Ascending aorta (tissue), 2 donors: ENCODE results near the gene TTLL7. TPM values are rescaled to one million over a fixed set of nuclear protein-coding genes. Genes with fewer than 3 reads are reported as not detected.

Experiments
- DNase-seq, 2 donors: peaks; one replicate each; pipeline ENCODE4 v3.0.0-alpha.2; 2019; ENCODE audit warnings: low spot score in 2 of 2
- H3K27ac ChIP-seq, 2 donors: fragments of 200-600 bp; sonication (generic); one replicate each; pipeline ENCODE4 v1.5.1; 2016 to 2017; ENCODE audit warnings: mild to moderate bottlenecking in 1 of 2
- H3K27me3 ChIP-seq: fragments of 200-600 bp; sonication (generic); one replicate; pipeline ENCODE4 v1.5.1; 2017
- H3K36me3 ChIP-seq, 2 donors: fragments of 200-600 bp; sonication (generic); one replicate each; pipeline ENCODE4 v1.5.1; 2016
- H3K4me1 ChIP-seq, 2 donors: fragments of 200-600 bp; sonication (generic); one replicate each; pipeline ENCODE4 v1.5.1; 2016 to 2017; ENCODE audit warnings: mild to moderate bottlenecking in 1 of 2
- H3K4me3 ChIP-seq, 2 donors: fragments of 200-600 bp; sonication (generic); one replicate each; pipeline ENCODE4 v1.5.1; 2016 to 2017; ENCODE audit warnings: mild to moderate bottlenecking in 1 of 2
- H3K9me3 ChIP-seq, 2 donors: fragments of 200-600 bp; sonication (generic); one replicate each; pipeline ENCODE4 v1.5.1; 2016
- intact Hi-C: fragments of 100-400 bp; cut with DNase I; formaldehyde crosslinking; loops from one replicate; pipeline ENCODE4 v1.15.1; 2023
- total RNA-seq: library from RNA; depleted of rRNA; stranded (reverse); fragments of >200 nt; gene quantifications from one replicate; pipeline ENCODE4 v1.1.0, GENCODE V29; 2016
- TF ChIP-seq, protein P1 (sequence below), 3 experiments: fragments of 200-600 bp in 2 of 3; fragments of 450-650 bp in 1 of 3; sonication (generic) in 2 of 3; IDR thresholded peaks; one replicate each; pipeline ENCODE4 v1.5.1; 2016 to 2019; ENCODE audit warnings: antibody characterized with exemption in 3 of 3, mild to moderate bottlenecking in 1 of 3, moderate library complexity in 1 of 3

Gene TTLL7
- total RNA-seq, 1 donor from 2014 or later = 20.5 TPM

DNA sequence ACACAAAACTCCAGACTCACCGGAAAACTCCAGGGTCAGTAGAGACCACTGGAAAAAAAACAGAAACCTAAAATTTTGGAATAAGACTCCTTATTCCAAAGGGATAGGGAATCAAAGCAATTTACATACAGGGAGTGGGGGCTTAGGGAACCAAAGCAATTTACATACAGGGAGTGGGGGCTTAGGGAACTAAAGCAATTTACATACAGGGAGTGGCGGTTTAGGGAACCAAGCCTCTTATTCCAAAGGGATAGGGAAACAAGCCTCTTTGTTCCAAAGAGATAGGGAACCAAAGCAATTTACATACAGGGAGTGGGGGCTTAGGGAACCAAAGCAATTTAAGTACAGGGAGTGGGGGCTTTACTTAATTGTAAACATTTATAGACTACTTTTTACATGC, 28.4 kb upstream of the TTLL7 start:
- Histone ChIP-seq H3K27me3 (no peaks in the 10 kb centered on the region), H3K9me3 (no peaks in the 10 kb centered on the region), H3K36me3 (no peaks in the 10 kb centered on the region), H3K4me3 (no peak overlapping the region), H3K27ac (no peak overlapping the region), H3K4me1 (no peaks in the 10 kb centered on the region)
- TF ChIP-seq, protein P1, sequence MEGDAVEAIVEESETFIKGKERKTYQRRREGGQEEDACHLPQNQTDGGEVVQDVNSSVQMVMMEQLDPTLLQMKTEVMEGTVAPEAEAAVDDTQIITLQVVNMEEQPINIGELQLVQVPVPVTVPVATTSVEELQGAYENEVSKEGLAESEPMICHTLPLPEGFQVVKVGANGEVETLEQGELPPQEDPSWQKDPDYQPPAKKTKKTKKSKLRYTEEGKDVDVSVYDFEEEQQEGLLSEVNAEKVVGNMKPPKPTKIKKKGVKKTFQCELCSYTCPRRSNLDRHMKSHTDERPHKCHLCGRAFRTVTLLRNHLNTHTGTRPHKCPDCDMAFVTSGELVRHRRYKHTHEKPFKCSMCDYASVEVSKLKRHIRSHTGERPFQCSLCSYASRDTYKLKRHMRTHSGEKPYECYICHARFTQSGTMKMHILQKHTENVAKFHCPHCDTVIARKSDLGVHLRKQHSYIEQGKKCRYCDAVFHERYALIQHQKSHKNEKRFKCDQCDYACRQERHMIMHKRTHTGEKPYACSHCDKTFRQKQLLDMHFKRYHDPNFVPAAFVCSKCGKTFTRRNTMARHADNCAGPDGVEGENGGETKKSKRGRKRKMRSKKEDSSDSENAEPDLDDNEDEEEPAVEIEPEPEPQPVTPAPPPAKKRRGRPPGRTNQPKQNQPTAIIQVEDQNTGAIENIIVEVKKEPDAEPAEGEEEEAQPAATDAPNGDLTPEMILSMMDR (IDR thresholded peaks at IDR 0.05) = no peak
- intact Hi-C loops = no loop called here
- no peak for DNase-seq

DNA sequence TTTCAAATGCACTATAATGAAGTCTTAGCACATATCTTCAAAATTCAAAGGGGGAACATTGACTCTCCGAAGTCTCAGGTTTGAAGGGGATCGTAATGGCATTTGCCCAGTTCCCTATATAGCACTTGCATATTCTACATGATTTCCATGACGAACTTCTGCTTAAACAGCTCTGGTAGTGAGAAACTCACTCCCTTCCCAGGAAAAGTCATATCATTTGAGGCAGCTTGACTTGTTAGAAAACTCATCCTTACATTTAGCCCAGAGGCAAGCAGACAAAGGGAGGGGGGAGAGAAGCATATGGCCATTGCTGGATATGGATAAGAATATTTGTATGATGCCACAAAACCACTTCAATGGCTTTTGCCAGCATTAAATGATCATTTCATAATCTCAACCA, 27.0 kb upstream of the TTLL7 start:
- Histone ChIP-seq H3K36me3 (no peaks in the 10 kb centered on the region), H3K27me3 (no peaks in the 10 kb centered on the region), H3K4me1 (no peaks in the 10 kb centered on the region), H3K27ac (no peak overlapping the region), H3K9me3 (no peaks in the 10 kb centered on the region), H3K4me3 (no peak overlapping the region)
- no peak for DNase-seq
- intact Hi-C loops = no loop called here
- TF ChIP-seq, protein P1 (IDR thresholded peaks at IDR 0.05) = no peak

DNA sequence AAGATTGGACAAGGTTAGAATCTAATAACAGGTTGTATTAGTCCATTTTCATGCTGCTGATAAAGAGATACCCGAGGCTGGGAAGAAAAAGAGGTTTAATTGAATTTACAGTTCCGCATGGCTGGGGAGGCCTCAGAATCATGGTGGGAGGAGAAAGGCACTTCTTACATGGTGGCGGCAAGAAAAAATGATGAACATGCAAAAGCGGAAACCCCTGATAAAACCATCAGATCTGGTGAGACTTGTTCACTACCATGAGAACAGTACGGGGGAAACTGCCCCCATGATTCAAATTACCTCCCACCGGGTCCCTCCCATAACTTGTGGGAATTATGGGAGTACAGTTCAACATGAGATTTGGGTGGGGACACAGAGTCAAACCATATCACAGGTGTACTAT, 22.9 kb upstream of the TTLL7 start:
- TF ChIP-seq, protein P1 (IDR thresholded peaks at IDR 0.05) = no peak
- intact Hi-C loops = no loop called here
- H3K27ac ChIP-seq = no peak overlapping the region
- peaks cover 0 to 3% of the 10 kb centered on the region in 2 donors for H3K4me1 ChIP-seq
- no peaks in the 10 kb centered on the region for H3K9me3 ChIP-seq
- no peaks in the 10 kb centered on the region for H3K27me3 ChIP-seq
- H3K4me3 ChIP-seq = no peak overlapping the region
- no peak for DNase-seq
- no peaks in the 10 kb centered on the region for H3K36me3 ChIP-seq

DNA sequence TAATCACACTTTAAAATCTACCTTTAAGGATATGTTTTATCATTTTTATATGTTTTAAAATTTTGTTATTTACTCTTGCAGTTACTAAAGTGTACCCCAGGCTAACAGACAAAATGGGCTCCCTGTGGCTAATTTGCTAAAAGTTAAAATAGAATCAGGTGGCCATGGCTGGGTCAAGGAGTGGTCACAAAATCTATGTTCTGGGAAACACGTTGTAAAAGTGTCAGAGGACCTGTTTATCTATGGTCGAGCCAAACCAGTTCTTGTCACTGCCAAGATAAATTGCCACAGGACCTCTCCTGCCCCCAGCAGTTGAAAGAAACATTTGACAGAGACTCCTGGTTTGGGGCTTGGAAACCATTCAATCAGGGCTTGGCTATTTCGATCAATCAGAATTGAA, 21.2 kb upstream of the TTLL7 start:
- H3K36me3 ChIP-seq = no peaks in the 10 kb centered on the region
- TF ChIP-seq, protein P1 (IDR thresholded peaks at IDR 0.05) = no peak
- intact Hi-C loops = no loop called here
- H3K27me3 ChIP-seq = no peaks in the 10 kb centered on the region
- no peak overlapping the region for H3K4me3 ChIP-seq
- no peaks in the 10 kb centered on the region for H3K9me3 ChIP-seq
- DNase-seq = no peak
- peaks cover 0 to 3% of the 10 kb centered on the region in 2 donors for H3K4me1 ChIP-seq
- H3K27ac ChIP-seq = no peak overlapping the region

DNA sequence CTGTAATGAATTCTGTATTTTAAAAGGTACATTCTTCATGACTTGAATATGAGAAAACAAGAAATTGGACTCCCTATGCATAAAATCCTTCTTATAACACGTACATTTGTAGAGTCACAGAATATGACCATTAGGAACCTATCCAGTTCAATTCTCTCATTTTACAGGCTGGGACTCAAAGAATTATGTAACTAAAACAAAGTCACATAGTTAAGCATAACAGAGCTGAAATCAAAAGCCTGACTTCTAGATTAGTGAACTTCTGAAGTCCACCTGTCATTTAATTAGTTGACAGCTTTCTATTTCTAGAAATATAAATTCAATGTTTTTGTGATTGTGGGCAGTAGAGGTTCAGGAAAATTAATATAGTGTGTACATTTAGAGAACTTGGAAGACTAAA, 20.3 kb upstream of the TTLL7 start:
- Histone ChIP-seq H3K4me3 (no peak overlapping the region), H3K27ac (no peak overlapping the region), H3K27me3 (no peaks in the 10 kb centered on the region), H3K4me1 (peaks cover 0 to 3% of the 10 kb centered on the region in 2 donors), H3K36me3 (no peaks in the 10 kb centered on the region), H3K9me3 (no peaks in the 10 kb centered on the region)
- DNase-seq = no peak
- TF ChIP-seq, protein P1 (IDR thresholded peaks at IDR 0.05) = no peak
- intact Hi-C loops = no loop called here

DNA sequence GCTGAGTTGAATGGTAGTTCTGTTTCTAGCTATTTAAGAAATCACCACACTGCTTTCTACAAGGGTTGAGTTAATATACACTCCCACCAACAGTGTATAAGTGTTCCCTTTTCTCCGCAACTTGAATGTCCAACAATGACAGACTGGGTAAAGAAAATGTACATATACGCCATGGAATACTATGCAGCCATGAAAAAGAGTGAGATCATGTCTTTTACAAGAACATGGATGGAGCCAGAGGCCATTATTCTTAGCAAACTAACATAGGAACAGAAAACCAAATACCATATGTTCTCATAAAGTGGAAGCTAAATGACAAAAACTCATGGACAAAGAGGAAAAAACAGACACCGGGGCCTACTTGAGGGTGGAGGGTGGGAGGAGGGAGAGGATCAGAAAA, 14.8 kb upstream of the TTLL7 start:
- H3K36me3 ChIP-seq = no peaks in the 10 kb centered on the region
- no peaks in the 10 kb centered on the region for H3K4me1 ChIP-seq
- no peak for DNase-seq
- intact Hi-C loops = no loop called here
- no peak overlapping the region for H3K4me3 ChIP-seq
- no peaks in the 10 kb centered on the region for H3K27me3 ChIP-seq
- no peaks in the 10 kb centered on the region for H3K9me3 ChIP-seq
- TF ChIP-seq, protein P1 (IDR thresholded peaks at IDR 0.05) = no peak
- H3K27ac ChIP-seq = no peak overlapping the region
